Measurements from ENCODE around the gene ECE2. TPM values are rescaled to one million over a fixed set of nuclear protein-coding genes. Genes with fewer than 3 reads are reported as not detected.

The ECE2 gene
- total RNA-seq, 1 experiment from 2014 or later = not detected

DNA sequence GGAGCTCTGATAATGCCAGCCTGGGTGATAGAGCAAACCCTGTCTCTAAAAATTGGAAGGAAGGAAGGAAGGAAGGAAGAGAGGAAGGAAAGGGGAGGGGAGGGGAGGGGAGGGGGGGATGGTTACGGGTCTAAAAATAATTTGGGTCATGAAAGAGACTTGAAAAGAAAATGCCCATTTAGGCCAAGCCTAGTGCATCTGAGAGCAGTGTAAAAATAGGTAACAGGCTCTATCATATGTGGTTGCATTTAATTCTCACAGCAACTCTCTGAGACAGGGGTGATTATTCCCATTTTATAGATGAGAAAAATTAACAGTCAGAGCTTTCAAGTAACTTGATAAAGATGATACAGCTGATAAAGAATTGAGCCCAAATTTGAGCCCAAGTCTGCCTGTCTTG, 3.6 kb upstream of the ECE2 start:
- H3K9me3 Mint-ChIP-seq (ENCODE audit: unreplicated experiment) = no peaks in the 10 kb centered on the region
- POLR2A ChIA-PET = no interaction called here
- peaks cover 6% of the 10 kb centered on the region for H3K36me3 Mint-ChIP-seq (ENCODE audit: insufficient read depth, unreplicated experiment)
- intact Hi-C loops (cut with micrococcal nuclease) = no loop called here
- H3K27me3 Mint-ChIP-seq (ENCODE audit: insufficient read depth, unreplicated experiment) = peaks cover 14% of the 10 kb centered on the region
- CTCF ChIA-PET = interaction anchor here (0.5 to 1.5 kb wide), 5 partner anchors 10 to 1256 kb away, joined by 3 to 5 read pairs (median 3); partner anchors contain the start of gene CAMK2N2
- no peak for DNase-seq (ENCODE audit: unreplicated experiment)
- BruUV-seq (replicated peaks) = no TSS peak
- H3K4me3 Mint-ChIP-seq (ENCODE audit: unreplicated experiment) = no peak overlapping the region
- TF ChIP-seq, protein P1, sequence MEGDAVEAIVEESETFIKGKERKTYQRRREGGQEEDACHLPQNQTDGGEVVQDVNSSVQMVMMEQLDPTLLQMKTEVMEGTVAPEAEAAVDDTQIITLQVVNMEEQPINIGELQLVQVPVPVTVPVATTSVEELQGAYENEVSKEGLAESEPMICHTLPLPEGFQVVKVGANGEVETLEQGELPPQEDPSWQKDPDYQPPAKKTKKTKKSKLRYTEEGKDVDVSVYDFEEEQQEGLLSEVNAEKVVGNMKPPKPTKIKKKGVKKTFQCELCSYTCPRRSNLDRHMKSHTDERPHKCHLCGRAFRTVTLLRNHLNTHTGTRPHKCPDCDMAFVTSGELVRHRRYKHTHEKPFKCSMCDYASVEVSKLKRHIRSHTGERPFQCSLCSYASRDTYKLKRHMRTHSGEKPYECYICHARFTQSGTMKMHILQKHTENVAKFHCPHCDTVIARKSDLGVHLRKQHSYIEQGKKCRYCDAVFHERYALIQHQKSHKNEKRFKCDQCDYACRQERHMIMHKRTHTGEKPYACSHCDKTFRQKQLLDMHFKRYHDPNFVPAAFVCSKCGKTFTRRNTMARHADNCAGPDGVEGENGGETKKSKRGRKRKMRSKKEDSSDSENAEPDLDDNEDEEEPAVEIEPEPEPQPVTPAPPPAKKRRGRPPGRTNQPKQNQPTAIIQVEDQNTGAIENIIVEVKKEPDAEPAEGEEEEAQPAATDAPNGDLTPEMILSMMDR (IDR thresholded peaks at IDR 0.05; ENCODE audit: unreplicated experiment) = no peak
- H3K27ac Mint-ChIP-seq (ENCODE audit: low read depth, unreplicated experiment) = no peak overlapping the region
- H3K4me1 Mint-ChIP-seq (ENCODE audit: insufficient read depth, unreplicated experiment) = no peaks in the 10 kb centered on the region

- Mint-ChIP-seq H3K4me1 (ENCODE audit: insufficient read depth, unreplicated experiment) (no peaks in the 10 kb centered on the region), H3K9me3 (ENCODE audit: unreplicated experiment) (no peaks in the 10 kb centered on the region), H3K27ac (ENCODE audit: low read depth, unreplicated experiment) (no peak overlapping the region), H3K27me3 (ENCODE audit: insufficient read depth, unreplicated experiment) (peaks cover 25% of the 10 kb centered on the region), H3K4me3 (ENCODE audit: unreplicated experiment) (no peak overlapping the region), H3K36me3 (ENCODE audit: insufficient read depth, unreplicated experiment) (no peaks in the 10 kb centered on the region)
- no peak for DNase-seq (ENCODE audit: unreplicated experiment)
- TF ChIP-seq, protein P1 (IDR thresholded peaks at IDR 0.05; ENCODE audit: unreplicated experiment) = no peak
- ChIA-PET POLR2A (no interaction called here), CTCF (no interaction called here)
- intact Hi-C loops (cut with micrococcal nuclease) = no loop called here
- no TSS peak for BruUV-seq (replicated peaks)
These were observed 481 bp upstream of the ECE2 start for GRCh38 chr3:184275381-184275701.

- Mint-ChIP-seq H3K27me3 (ENCODE audit: insufficient read depth, unreplicated experiment) (peaks cover 25% of the 10 kb centered on the region), H3K9me3 (ENCODE audit: unreplicated experiment) (no peaks in the 10 kb centered on the region), H3K4me3 (ENCODE audit: unreplicated experiment) (no peak overlapping the region), H3K4me1 (ENCODE audit: insufficient read depth, unreplicated experiment) (no peaks in the 10 kb centered on the region), H3K27ac (ENCODE audit: low read depth, unreplicated experiment) (no peak overlapping the region), H3K36me3 (ENCODE audit: insufficient read depth, unreplicated experiment) (no peaks in the 10 kb centered on the region)
- no peak for DNase-seq (ENCODE audit: unreplicated experiment)
- ChIA-PET CTCF (interaction anchor here (0.6 kb wide), 1 partner anchor 1520 kb away, joined by 3 read pairs; no protein-coding TSS in a partner anchor), POLR2A (no interaction called here)
- TF ChIP-seq, protein P1 (IDR thresholded peaks at IDR 0.05; ENCODE audit: unreplicated experiment) = no peak
- no TSS peak for BruUV-seq (replicated peaks)
- intact Hi-C loops (cut with micrococcal nuclease) = no loop called here
These were observed 1.5 kb downstream of the ECE2 start for GRCh38 chr3:184277366-184277765.

GRCh38 chr3:184282941-184283340, 7.1 kb downstream of the ECE2 start:
- intact Hi-C loops (cut with micrococcal nuclease) = loop anchor here (10.0 kb wide), 1 partner anchor 818 kb away; no protein-coding TSS in a partner anchor
- Mint-ChIP-seq H3K36me3 (ENCODE audit: insufficient read depth, unreplicated experiment) (no peaks in the 10 kb centered on the region), H3K9me3 (ENCODE audit: unreplicated experiment) (no peaks in the 10 kb centered on the region), H3K4me3 (ENCODE audit: unreplicated experiment) (no peak overlapping the region), H3K4me1 (ENCODE audit: insufficient read depth, unreplicated experiment) (no peaks in the 10 kb centered on the region), H3K27ac (ENCODE audit: low read depth, unreplicated experiment) (no peak overlapping the region), H3K27me3 (ENCODE audit: insufficient read depth, unreplicated experiment) (peaks cover 25% of the 10 kb centered on the region)
- ChIA-PET POLR2A (no interaction called here), CTCF (no interaction called here)
- BruUV-seq (replicated peaks) = no TSS peak
- TF ChIP-seq, protein P1 (IDR thresholded peaks at IDR 0.05; ENCODE audit: unreplicated experiment) = no peak
- DNase-seq (ENCODE audit: unreplicated experiment) = no peak
